HG03175 (cell line): ENCODE data around the gene ZBTB42.

Experiments
- ATAC-seq: cut with Tn5 transposase; IDR thresholded peaks from one replicate; pipeline ENCODE4 v1.9.1; 2021; ENCODE audit warnings: mild to moderate bottlenecking, moderate library complexity; ENCODE audit not compliant: unreplicated experiment

ZBTB42 gene

GRCh38 chr14:104782086-104782807 lies 18.7 kb upstream of the ZBTB42 start:
- ATAC-seq, result no peak

DNA sequence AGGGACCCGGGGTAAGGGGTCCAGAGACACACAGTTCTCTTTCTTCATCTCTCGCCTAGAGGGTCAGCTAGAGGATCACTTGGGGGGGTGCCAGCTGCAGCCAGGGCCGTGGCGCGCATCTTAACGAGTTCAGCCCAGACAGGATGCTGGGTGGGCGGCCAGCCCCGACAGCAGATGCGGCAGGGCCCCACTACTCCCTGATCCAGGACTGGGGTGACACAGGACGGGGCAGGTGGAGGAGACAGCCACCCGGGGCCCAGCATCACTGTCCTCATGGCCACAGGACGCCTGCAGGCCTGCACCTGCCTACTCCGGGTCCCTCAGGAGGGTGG lies 18.1 kb upstream of the ZBTB42 start:
- ATAC-seq, result no peak

GRCh38 chr14:104783484-104784217 lies 17.2 kb upstream of the ZBTB42 start:
- ATAC-seq, result no peak

DNA sequence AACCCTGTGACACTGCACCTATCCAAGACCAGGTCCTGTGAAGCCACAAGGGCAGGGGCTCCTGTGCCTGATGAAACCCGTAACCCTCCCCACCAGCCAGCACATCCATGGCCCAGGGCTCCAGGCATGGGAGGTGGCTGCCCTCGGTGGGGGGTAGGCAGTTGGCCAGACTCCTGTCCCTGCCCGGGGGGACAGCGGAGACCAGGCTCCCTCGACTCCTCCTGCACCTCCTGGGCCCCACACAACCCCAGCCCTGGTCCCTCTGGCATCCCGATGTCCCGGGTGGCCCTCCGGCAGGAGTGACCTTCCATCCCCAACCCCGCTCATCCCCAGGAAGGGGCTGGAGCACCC lies 16.7 kb upstream of the ZBTB42 start:
- no peak for ATAC-seq

GRCh38 chr14:104784846-104785707 lies 15.8 kb upstream of the ZBTB42 start:
- ATAC-seq, result no peak

DNA sequence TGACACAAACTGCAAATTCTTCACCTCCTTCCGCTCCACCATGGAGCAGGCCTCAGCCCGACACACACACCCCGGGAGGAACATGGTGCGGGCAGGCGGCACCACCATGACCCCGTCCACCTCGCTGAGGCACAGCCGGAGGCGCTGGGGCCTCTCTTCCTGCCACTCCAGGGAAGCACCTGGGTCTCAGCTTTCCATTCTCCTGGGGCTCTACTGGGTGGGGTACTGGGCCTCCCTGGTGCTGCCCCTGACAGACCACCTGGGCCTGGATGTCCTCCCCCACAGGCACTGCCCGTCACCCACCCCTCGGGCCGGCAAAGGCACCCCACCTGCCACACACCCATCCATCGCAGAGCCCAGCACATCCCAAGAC lies 15.2 kb upstream of the ZBTB42 start:
- no peak for ATAC-seq

DNA sequence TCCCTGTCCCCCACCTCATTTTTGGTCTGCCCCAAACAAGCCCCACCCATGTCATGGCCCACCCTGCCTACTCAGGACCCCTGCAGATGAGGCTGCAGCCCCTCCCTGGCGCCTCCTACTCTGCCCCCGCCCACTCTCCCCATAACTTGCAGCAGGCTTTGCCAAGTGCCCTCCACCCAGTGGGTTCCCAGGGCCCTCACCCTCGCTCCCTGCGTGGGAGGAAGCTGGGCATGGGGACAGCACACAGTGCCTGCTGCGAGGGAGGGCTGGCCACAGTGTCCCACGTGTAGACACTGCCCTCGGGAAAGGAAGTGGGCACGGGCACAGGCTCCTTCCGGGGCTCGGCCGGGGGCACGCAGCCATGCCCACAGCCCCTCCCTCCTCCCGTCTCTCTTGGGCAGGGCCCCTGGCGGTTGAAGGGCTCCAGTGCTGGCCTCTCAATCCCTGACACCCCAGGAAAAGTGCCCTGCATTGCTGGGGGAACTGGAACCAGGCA lies 14.8 kb upstream of the ZBTB42 start:
- ATAC-seq, result no peak

GRCh38 chr14:104786726-104787675 lies 13.9 kb upstream of the ZBTB42 start:
- ATAC-seq, result no peak

- ATAC-seq, result no peak
Measured at GRCh38 chr14:104787736-104788135, 13.2 kb upstream of the ZBTB42 start.

DNA sequence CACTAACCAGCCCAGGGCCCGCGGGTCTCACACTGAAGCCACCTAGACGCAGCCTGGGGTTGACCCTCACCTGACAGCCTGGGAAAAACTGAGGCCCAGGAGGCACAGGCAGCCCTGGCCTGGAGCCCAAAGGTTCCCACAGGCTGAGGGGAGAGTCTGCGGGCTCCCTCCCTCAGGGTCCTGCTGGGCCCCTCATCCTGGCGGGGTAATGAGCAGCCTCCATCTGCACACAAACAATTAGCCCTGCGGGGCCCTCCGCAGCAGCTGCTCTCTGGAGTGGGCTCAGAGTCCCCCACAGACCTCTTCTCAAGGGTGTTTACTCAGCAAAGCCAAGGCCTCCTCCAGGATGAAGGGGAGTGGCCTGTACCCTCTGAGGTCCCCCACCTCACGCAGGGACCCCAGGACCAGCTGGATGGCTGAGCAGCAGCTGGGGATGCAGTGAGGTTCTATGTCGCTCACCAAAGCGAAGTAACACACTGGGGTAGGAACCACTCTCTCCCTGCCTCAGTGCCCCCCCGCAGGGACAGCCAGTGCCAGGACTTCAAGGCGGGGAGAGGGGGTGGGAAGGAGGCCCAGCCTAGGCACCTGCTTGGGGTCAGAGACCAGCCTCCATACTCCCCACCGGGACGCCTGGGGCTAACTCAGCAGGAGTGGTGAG lies 12.6 kb upstream of the ZBTB42 start:
- no peak for ATAC-seq

DNA sequence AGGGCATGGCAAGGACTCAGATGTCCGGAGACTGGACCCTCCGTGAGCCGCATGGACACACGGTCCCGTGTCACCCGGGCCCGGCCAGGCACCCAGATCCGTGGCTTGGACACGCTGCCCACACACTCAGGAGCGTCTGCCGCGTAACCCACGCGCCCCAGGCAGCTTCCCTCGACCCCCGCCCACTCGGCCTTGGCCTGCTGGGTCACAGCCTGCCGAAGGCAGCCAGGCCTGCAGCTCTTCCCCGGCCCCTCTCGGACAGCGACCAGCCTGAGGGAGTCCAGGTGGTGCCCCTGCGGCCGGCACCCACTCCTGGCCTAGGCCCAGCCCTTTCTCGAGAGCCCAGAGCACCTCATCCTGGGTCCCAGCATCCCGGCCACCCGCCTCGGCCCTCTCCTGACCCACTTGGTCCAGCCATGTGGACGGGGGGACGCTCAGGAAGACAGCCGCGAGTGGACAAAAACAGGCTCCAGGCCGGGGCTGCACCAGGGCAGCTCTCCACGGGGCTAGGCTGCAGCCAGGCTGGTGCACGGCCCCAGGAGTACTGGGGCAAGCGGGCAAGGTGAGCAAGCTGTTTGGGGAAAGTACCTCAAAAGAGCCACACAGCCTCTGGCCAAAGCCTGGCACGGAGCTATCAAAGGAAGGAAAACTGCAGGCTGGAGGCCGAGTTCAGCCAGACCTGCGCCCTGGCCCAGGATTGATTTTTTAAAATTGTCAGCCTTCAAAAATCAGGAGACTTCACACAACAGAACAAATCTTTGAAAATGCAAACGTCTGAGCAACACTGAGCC lies 11.8 kb upstream of the ZBTB42 start:
- no peak for ATAC-seq

GRCh38 chr14:104789752-104790743 lies 10.9 kb upstream of the ZBTB42 start:
- no peak for ATAC-seq

- no peak for ATAC-seq
Measured at GRCh38 chr14:104791425-104791824, 9.5 kb upstream of the ZBTB42 start.

GRCh38 chr14:104792101-104792884 lies 8.6 kb upstream of the ZBTB42 start:
- no peak for ATAC-seq

DNA sequence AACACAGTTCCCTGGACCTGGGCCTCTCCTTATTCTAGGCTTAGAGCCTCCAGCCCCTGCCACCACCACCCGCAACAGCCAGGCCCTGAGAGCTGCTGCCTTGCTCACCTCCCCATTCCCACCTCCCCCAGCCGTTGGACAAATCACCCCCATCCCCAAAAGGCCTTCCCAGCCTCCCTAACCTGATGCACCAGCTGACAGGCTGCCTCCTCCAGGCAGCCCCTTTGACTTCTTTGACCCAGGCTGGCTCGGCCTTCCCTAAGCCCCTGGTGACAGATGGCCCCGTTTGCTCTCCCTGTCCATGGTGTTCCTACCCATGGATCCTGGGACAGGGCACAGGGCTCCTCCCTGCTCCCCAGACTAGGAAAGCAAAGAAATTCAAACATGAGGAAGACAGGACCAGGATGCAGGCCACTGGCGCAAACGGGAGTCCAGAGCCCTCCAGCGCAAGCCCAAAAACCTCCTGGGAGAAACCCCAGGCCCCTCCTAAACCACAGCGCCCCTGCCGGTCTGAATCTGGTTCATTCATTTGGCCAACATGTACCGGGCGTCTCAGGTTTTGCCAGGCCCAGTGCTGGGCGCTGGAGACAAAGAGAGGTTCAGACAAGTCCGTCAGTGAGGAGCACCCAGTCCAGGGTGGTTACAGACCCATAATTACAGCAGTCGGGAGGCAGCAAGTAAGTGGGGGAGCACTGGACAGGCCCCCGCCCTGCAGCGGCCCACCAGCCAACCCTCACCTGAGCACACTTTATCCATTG lies 7.8 kb upstream of the ZBTB42 start:
- ATAC-seq, result no peak

GRCh38 chr14:104793703-104793959 lies 7.3 kb upstream of the ZBTB42 start:
- no peak for ATAC-seq

- no peak for ATAC-seq
Measured at GRCh38 chr14:104794099-104794498, 6.8 kb upstream of the ZBTB42 start.
